HCT116 (cell line): ENCODE results near the gene SLX9. TPM values are rescaled to one million over a fixed set of nuclear protein-coding genes. Genes with fewer than 3 reads are reported as not detected.

ENCODE experiments used
- ATAC-seq: fragments of 200-7000 bp; cut with Tn5 transposase; 2 replicates; pipeline ENCODE4 v1.9.1; 2020; ENCODE audit warnings: mild to moderate bottlenecking, moderate library complexity
- BruUV-seq: library from RNA; stranded (reverse); fragments of 400-500 nt; replicated peaks from 2 replicates; lab custom pipeline; 2021; lab: Mats Ljungman, UMichigan
- CTCF ChIA-PET: fragments of 300-600 bp; sonication (Branson Sonifier 250); formaldehyde crosslinking; loops from one replicate; lab custom pipeline; 2021; ENCODE audit warnings: antibody characterized with exemption; lab: Charles Lee
- POLR2A ChIA-PET: fragments of 300-600, 350-600 bp; sonication (Branson Sonifier 250); formaldehyde crosslinking; loops from one replicate; lab custom pipeline; 2021; ENCODE audit warnings: antibody characterized with exemption; lab: Charles Lee
- RAD21 ChIA-PET, 2 experiments: fragments of 300-600 bp; sonication (Branson Sonifier 250); formaldehyde crosslinking; loops; one replicate each; lab custom pipeline; 2023; ENCODE audit warnings: low total read pairs in 2 of 2; ENCODE audit not compliant: uncharacterized antibody in 2 of 2, unreplicated experiment in 2 of 2, low non-redundant PET in 1 of 2; lab: Charles Lee
- DNase-seq: peaks from one replicate; pipeline ENCODE4 v3.0.0-alpha.2; 2010; ENCODE audit warnings: low read depth, low spot score
- H2AFZ ChIP-seq: fragments of 200-600 bp; shearing (Covaris generic), sonication (generic); 2 replicates; pipeline ENCODE4 v1.6.1; 2017; ENCODE audit warnings: low read depth, mixed run types, mixed read lengths, antibody characterized with exemption, low read length; ENCODE audit not compliant: poor library complexity, severe bottlenecking
- H3K27ac ChIP-seq: 2 replicates; pipeline ENCODE4 v1.5.1; 2012; ENCODE audit warnings: low read depth, low read length
- H3K27me3 ChIP-seq: fragments of 200-600 bp; sonication (generic); 2 replicates; pipeline ENCODE4 v1.6.1; 2016; ENCODE audit warnings: mixed run types, low read length, mixed read lengths; ENCODE audit not compliant: insufficient read depth
- H3K36me3 ChIP-seq, 2 experiments: fragments of 200-500 bp in 1 of 2; fragments of 200-600 bp in 1 of 2; sonication (Bioruptor generic) in 1 of 2; sonication (generic) in 1 of 2; 2 replicates each; pipeline versions ENCODE4 v1.5.1 to v1.6.1; 2014 to 2016; ENCODE audit warnings: low read length in 2 of 2, inconsistent platforms in 1 of 2, mixed read lengths in 1 of 2, mixed run types in 1 of 2; ENCODE audit not compliant: insufficient read depth in 2 of 2, control insufficient read depth in 1 of 2
- H3K4me1 ChIP-seq, 2 experiments: fragments of 200-600 bp in 1 of 2; sonication (generic) in 1 of 2; 2 replicates each; pipeline versions ENCODE4 v1.5.1 to v1.6.1; 2012 to 2017; ENCODE audit warnings: low read length in 2 of 2, inconsistent platforms in 1 of 2, mild to moderate bottlenecking in 1 of 2, mixed read lengths in 1 of 2, mixed run types in 1 of 2, moderate library complexity in 1 of 2; ENCODE audit not compliant: insufficient read depth in 2 of 2, control insufficient read depth in 1 of 2
- H3K4me2 ChIP-seq: fragments of 200-600 bp; sonication (generic); 2 replicates; pipeline ENCODE4 v1.6.1; 2017; ENCODE audit warnings: mixed run types, low read length, mixed read lengths
- H3K4me3 ChIP-seq, 2 experiments: fragments of 200-600 bp in 1 of 2; sonication (generic) in 1 of 2; replicated peaks in 1 of 2; 2 replicates each; pipeline ENCODE4 v1.5.1; 2011 to 2016; ENCODE audit warnings: low read length in 2 of 2, control low read depth in 1 of 2, low read depth in 1 of 2, mild to moderate bottlenecking in 1 of 2, mixed read lengths in 1 of 2, mixed run types in 1 of 2
- H3K79me2 ChIP-seq: fragments of 200-600 bp; sonication (generic); 2 replicates; pipeline ENCODE4 v1.6.1; 2017; ENCODE audit warnings: mild to moderate bottlenecking, mixed run types, low read length, moderate library complexity, mixed read lengths; ENCODE audit not compliant: insufficient read depth
- H3K9ac ChIP-seq: fragments of 200-600 bp; sonication (generic); 2 replicates; pipeline ENCODE4 v1.6.1; 2016; ENCODE audit warnings: low read length, mixed read lengths
- H3K9me2 ChIP-seq: fragments of 200-600 bp; sonication (generic), shearing (Covaris generic); 2 replicates; pipeline ENCODE4 v1.6.1; 2017; ENCODE audit warnings: mixed run types, mild to moderate bottlenecking, moderate library complexity; ENCODE audit not compliant: insufficient read depth
- H3K9me3 ChIP-seq, 2 experiments: fragments of 200-500 bp in 1 of 2; fragments of 200-600 bp in 1 of 2; sonication (Bioruptor generic) in 1 of 2; sonication (generic) in 1 of 2; 2 replicates each; pipeline ENCODE4 v1.6.1; 2014 to 2017; ENCODE audit warnings: low read length in 2 of 2, mixed read lengths in 2 of 2, inconsistent platforms in 1 of 2, low read depth in 1 of 2, mild to moderate bottlenecking in 1 of 2, mixed run types in 1 of 2, moderate library complexity in 1 of 2; ENCODE audit not compliant: control insufficient read depth in 1 of 2, insufficient read depth in 1 of 2
- H4K20me1 ChIP-seq: fragments of 200-600 bp; sonication (generic), shearing (Covaris generic); 2 replicates; pipeline ENCODE4 v1.6.1; 2017; ENCODE audit warnings: mixed run types, mild to moderate bottlenecking, moderate library complexity; ENCODE audit not compliant: insufficient read depth
- CBX3 ChIP-seq: IDR thresholded peaks from 2 replicates; pipeline ENCODE4 v1.6.1; 2012; ENCODE audit warnings: low read depth
- CEBPB ChIP-seq: IDR thresholded peaks from 2 replicates; pipeline ENCODE4 v1.6.1; 2012; ENCODE audit warnings: low read depth
- EGR1 ChIP-seq: IDR thresholded peaks from 2 replicates; pipeline ENCODE4 v1.6.1; 2012; ENCODE audit warnings: low read depth
- ELF1 ChIP-seq: IDR thresholded peaks from 2 replicates; pipeline ENCODE4 v1.6.1; 2012; ENCODE audit warnings: low read depth, borderline replicate concordance
- EZH2phosphoT487 ChIP-seq: fragments of 200-600 bp; IDR thresholded peaks from 2 replicates; pipeline ENCODE4 v1.6.1; 2018; ENCODE audit warnings: antibody characterized with exemption, borderline replicate concordance
- JUND ChIP-seq: IDR thresholded peaks from 2 replicates; pipeline ENCODE4 v1.6.1; 2012
- SIN3A ChIP-seq: IDR thresholded peaks from 2 replicates; pipeline ENCODE4 v1.6.1; 2012; ENCODE audit warnings: low read depth
- TCF7L2 ChIP-seq: IDR thresholded peaks from 2 replicates; pipeline ENCODE4 v1.7.0; 2011; ENCODE audit warnings: borderline replicate concordance, inconsistent platforms; ENCODE audit not compliant: insufficient read depth, insufficient read length; ENCODE audit errors: extremely low read depth
- ZFX ChIP-seq: fragments of 450-650 bp; IDR thresholded peaks from 2 replicates; pipeline ENCODE4 v1.6.1; 2017
- ZNF274 ChIP-seq: fragments of 200-500 bp; sonication (Bioruptor generic); IDR thresholded peaks from 2 replicates; pipeline ENCODE4 v1.6.1; 2014; ENCODE audit warnings: mild to moderate bottlenecking, low read depth, low read length, inconsistent platforms
- intact Hi-C: fragments of 100-400 bp; cut with micrococcal nuclease; formaldehyde crosslinking; loops from 2 replicates; pipeline ENCODE4 v1.10.0; 2022
- total RNA-seq: library from RNA; stranded (reverse); gene quantifications from one replicate; pipeline ENCODE4 v1.2.1, GENCODE V29; 2021; ENCODE audit not compliant: unreplicated experiment
- TF ChIP-seq, protein P1 (sequence below): IDR thresholded peaks from 2 replicates; pipeline ENCODE4 v1.6.1; 2012
- TF ChIP-seq, protein P2 (sequence below): IDR thresholded peaks from 2 replicates; pipeline ENCODE4 v1.6.1; 2012
- TF ChIP-seq, protein P3 (sequence below), 3 experiments: fragments of 200-600 bp in 1 of 3; sonication (generic) in 1 of 3; IDR thresholded peaks in 2 of 3; conservative IDR thresholded peaks in 1 of 3; 2 replicates each; pipeline ENCODE4 v1.5.1; 2012 to 2017; ENCODE audit warnings: low read depth in 2 of 3, low read length in 2 of 3, antibody characterized with exemption in 1 of 3, borderline replicate concordance in 1 of 3, control low read depth in 1 of 3, mild to moderate bottlenecking in 1 of 3, mixed read lengths in 1 of 3, mixed run types in 1 of 3, moderate library complexity in 1 of 3; ENCODE audit not compliant: insufficient read depth in 1 of 3
- TF ChIP-seq, protein P4 (sequence below): IDR thresholded peaks from 2 replicates; pipeline ENCODE4 v1.6.1; 2011; ENCODE audit warnings: mild to moderate bottlenecking, low read length, moderate library complexity; ENCODE audit not compliant: insufficient replicate concordance; ENCODE audit errors: extremely low read depth

Gene SLX9
- total RNA-seq, 1 experiment from 2014 or later = 61.9 TPM

DNA sequence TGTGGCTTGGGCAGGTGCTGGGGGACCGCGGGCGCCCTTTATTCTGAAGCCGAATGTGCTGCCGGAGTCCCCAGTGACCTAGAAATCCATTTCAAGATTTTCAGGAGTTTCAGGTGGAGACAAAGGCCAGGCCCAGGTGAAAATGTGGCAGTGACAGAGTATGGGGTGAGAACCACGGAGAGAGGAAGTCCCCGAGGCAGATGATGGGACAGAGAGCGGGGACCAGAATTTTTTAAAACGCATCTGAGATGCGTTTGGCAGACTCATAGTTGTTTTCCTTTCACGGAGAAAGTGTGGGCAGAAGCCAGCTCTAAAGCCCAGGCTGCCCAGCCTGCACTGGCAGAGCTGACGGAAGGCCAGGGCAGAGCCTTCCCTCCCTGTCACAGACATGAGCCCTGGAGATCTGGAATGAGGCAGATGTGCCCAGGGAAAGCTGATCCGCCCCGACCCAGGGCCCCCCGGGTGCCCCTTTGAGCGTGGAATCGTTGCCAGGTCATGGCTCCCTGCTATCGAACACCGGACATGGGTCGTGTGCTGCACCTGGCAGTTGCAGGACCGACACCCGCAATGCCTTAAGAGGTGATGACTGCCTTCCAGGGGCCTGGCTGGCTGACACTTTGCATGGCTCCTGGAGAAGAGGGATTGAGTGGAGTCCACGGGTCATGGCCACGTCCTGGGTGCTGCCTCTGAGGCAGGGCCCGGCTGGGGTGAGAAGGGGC lies 6.5 kb upstream of the SLX9 start:
- no TSS peak for BruUV-seq
- Histone ChIP-seq H2AFZ (no peak overlapping the region), H3K4me3 (no peak overlapping the region), H3K27me3 (peaks cover 37% of the 10 kb centered on the region; the same call in 1 of the 2 replicates), H3K4me2 (no peak overlapping the region), H3K9me2 (no peaks in the 10 kb centered on the region), H4K20me1 (no peaks in the 10 kb centered on the region), H3K4me1 (peaks cover 4 to 13% of the 10 kb centered on the region in 2 experiments), H3K27ac (no peak overlapping the region), H3K9me3 (no peaks in the 10 kb centered on the region), H3K79me2 (no peaks in the 10 kb centered on the region), H3K36me3 (no peaks in the 10 kb centered on the region), H3K9ac (no peak overlapping the region)
- RAD21 ChIA-PET = no interaction called here
- ATAC-seq = no peak
- TF ChIP-seq, protein P1, sequence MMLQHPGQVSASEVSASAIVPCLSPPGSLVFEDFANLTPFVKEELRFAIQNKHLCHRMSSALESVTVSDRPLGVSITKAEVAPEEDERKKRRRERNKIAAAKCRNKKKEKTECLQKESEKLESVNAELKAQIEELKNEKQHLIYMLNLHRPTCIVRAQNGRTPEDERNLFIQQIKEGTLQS = no peak
- no peak for TF ChIP-seq ZNF274
- TF ChIP-seq CBX3 = no peak
- no peak for TF ChIP-seq ZFX
- TF ChIP-seq JUND = no peak
- TF ChIP-seq SIN3A = no peak
- TF ChIP-seq, protein P2, sequence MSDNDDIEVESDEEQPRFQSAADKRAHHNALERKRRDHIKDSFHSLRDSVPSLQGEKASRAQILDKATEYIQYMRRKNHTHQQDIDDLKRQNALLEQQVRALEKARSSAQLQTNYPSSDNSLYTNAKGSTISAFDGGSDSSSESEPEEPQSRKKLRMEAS = no peak
- TF ChIP-seq, protein P3, sequence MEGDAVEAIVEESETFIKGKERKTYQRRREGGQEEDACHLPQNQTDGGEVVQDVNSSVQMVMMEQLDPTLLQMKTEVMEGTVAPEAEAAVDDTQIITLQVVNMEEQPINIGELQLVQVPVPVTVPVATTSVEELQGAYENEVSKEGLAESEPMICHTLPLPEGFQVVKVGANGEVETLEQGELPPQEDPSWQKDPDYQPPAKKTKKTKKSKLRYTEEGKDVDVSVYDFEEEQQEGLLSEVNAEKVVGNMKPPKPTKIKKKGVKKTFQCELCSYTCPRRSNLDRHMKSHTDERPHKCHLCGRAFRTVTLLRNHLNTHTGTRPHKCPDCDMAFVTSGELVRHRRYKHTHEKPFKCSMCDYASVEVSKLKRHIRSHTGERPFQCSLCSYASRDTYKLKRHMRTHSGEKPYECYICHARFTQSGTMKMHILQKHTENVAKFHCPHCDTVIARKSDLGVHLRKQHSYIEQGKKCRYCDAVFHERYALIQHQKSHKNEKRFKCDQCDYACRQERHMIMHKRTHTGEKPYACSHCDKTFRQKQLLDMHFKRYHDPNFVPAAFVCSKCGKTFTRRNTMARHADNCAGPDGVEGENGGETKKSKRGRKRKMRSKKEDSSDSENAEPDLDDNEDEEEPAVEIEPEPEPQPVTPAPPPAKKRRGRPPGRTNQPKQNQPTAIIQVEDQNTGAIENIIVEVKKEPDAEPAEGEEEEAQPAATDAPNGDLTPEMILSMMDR (IDR thresholded peaks at IDR 0.05 in 2 of 3, conservative IDR thresholded peaks at IDR 0.05 in 1 of 3; ENCODE audit: borderline replicate concordance in 1 of 3, insufficient read depth in 1 of 3, low read depth in 2 of 3, low read length in 2 of 3) = no peak
- no peak for TF ChIP-seq EGR1
- TF ChIP-seq, protein P4, sequence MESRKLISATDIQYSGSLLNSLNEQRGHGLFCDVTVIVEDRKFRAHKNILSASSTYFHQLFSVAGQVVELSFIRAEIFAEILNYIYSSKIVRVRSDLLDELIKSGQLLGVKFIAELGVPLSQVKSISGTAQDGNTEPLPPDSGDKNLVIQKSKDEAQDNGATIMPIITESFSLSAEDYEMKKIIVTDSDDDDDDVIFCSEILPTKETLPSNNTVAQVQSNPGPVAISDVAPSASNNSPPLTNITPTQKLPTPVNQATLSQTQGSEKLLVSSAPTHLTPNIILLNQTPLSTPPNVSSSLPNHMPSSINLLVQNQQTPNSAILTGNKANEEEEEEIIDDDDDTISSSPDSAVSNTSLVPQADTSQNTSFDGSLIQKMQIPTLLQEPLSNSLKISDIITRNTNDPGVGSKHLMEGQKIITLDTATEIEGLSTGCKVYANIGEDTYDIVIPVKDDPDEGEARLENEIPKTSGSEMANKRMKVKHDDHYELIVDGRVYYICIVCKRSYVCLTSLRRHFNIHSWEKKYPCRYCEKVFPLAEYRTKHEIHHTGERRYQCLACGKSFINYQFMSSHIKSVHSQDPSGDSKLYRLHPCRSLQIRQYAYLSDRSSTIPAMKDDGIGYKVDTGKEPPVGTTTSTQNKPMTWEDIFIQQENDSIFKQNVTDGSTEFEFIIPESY = no peak
- no peak for TF ChIP-seq EZH2phosphoT487
- no peak for TF ChIP-seq ELF1
- TF ChIP-seq TCF7L2 = no peak
- TF ChIP-seq CEBPB = no peak
- POLR2A ChIA-PET = no interaction called here
- intact Hi-C loops = no loop called here
- CTCF ChIA-PET = no interaction called here
- no peak for DNase-seq
